HUES6 (cell line): ENCODE data around the gene RMDN2.

Experiments used
- H3K27ac ChIP-seq: 2 replicates; pipeline ENCODE4 v1.7.0; 2013; ENCODE audit warnings: low read depth, mild to moderate bottlenecking, low read length, inconsistent platforms
- H3K27me3 ChIP-seq: 2 replicates; pipeline ENCODE4 v1.6.1; 2013; ENCODE audit warnings: low read length; ENCODE audit not compliant: control insufficient read depth, insufficient read depth
- H3K36me3 ChIP-seq: 2 replicates; pipeline ENCODE4 v1.6.1; 2013; ENCODE audit warnings: low read length; ENCODE audit not compliant: control insufficient read depth, insufficient read depth
- H3K4me1 ChIP-seq: 2 replicates; pipeline ENCODE4 v1.6.1; 2013; ENCODE audit warnings: low read length; ENCODE audit not compliant: control insufficient read depth, insufficient read depth
- H3K4me3 ChIP-seq: 2 replicates; pipeline ENCODE4 v1.5.1; 2013; ENCODE audit warnings: low read depth, low read length
- H3K9ac ChIP-seq: one replicate; pipeline ENCODE4 v1.6.1; 2013; ENCODE audit warnings: mild to moderate bottlenecking, low read length
- H3K9me3 ChIP-seq: 2 replicates; pipeline ENCODE4 v1.6.1; 2013; ENCODE audit warnings: low read depth, low read length; ENCODE audit not compliant: control insufficient read depth, insufficient read depth

Gene RMDN2

GRCh38 chr2:38039121-38039910 lies 114.2 kb downstream of the RMDN2 start:
- Histone ChIP-seq H3K9me3 (no peaks in the 10 kb centered on the region; the same call in 1 of the 2 replicates), H3K36me3 (no peaks in the 10 kb centered on the region), H3K27ac (no peak overlapping the region), H3K27me3 (peaks cover 17% of the 10 kb centered on the region; the same call in 1 of the 2 replicates), H3K4me3 (no peak overlapping the region), H3K4me1 (peaks cover 7% of the 10 kb centered on the region), H3K9ac (no peak overlapping the region)

- Histone ChIP-seq H3K9me3 (no peaks in the 10 kb centered on the region; the same call in 1 of the 2 replicates), H3K27me3 (no peaks in the 10 kb centered on the region), H3K36me3 (no peaks in the 10 kb centered on the region), H3K4me1 (peaks cover 18% of the 10 kb centered on the region), H3K9ac (no peak overlapping the region), H3K4me3 (no peak overlapping the region), H3K27ac (no peak overlapping the region)
These were observed 120.7 kb downstream of the RMDN2 start for GRCh38 chr2:38045811-38046210.

- Histone ChIP-seq H3K27me3 (no peaks in the 10 kb centered on the region), H3K9ac (no peak overlapping the region), H3K4me1 (no peaks in the 10 kb centered on the region), H3K36me3 (no peaks in the 10 kb centered on the region), H3K4me3 (no peak overlapping the region), H3K9me3 (no peaks in the 10 kb centered on the region), H3K27ac (no peak overlapping the region)
These were observed 131.1 kb downstream of the RMDN2 start for GRCh38 chr2:38056216-38056615.

GRCh38 chr2:38057651-38058410 lies 132.7 kb downstream of the RMDN2 start:
- Histone ChIP-seq H3K9me3 (no peaks in the 10 kb centered on the region), H3K27me3 (no peaks in the 10 kb centered on the region), H3K4me1 (no peaks in the 10 kb centered on the region), H3K36me3 (no peaks in the 10 kb centered on the region), H3K27ac (no peak overlapping the region), H3K9ac (no peak overlapping the region), H3K4me3 (no peak overlapping the region)

DNA sequence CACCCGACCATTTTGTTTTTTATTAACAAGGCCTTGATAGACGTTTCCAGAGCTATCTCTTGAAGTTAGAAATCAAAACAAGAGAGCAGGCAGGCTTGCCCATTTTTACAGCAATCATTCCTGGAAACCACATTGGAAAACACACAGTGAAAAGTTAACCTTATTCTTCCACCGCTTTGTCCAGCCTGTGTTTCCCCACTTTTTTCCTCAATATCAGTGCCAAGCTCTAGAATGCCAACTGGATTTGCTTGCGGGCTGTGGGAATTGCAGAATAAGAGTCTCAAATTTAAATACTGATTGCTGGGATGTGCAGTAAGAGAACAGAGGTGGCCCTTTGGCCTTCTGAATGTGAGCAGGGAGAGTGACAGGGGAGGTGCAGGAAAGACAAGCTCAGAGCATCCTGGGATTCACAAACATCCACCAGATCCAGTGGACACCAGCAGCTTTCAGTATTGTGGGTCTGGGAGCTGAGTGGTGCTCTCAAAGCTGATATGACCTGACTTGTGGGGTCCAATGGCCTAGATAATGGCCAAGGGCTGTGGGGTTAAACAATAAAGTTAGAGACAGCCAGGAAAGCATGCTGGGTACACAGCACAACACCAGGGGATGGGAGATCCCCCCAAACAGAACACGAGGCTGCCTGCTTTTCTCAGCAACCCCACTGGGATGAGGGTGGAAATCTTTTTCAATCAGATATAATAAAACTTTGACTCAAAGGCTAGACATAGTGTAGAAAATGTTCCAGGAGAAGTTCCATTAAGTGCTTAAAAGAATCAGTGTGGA lies 135.3 kb downstream of the RMDN2 start:
- Histone ChIP-seq H3K4me1 (no peaks in the 10 kb centered on the region), H3K27ac (no peak overlapping the region), H3K4me3 (no peak overlapping the region), H3K9ac (no peak overlapping the region), H3K27me3 (no peaks in the 10 kb centered on the region), H3K36me3 (no peaks in the 10 kb centered on the region), H3K9me3 (no peaks in the 10 kb centered on the region)

DNA sequence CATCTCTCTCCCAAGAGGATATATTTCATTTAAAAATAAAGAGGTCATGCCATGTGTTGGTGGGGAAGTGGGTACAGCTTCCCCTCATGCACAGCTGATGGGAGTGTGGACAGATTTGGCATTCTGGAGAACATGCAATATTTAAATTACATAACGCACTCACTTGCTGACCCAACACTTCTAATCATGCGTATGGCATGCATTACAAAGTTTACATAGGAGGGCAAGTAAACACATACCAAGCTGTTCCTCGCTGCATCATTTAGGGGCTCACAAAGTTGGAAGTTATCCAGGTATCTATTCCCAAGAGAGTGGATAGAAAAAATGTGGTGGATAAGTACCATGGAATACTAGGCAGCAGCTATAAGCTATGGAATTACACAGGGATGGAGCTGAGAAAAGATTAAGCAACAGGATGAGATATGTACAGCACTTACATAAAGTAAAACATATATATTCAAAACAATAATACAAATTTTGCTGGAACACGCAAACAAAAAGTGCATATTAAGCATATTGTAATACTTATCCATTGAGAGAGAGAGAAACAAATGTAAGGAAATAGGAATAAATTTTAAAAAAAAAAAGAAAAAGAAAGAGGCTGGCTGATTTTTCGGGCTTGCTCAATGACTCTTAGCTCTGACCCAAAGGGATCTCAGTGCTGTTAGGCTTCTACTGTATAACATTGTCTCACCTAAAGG lies 139.9 kb downstream of the RMDN2 start:
- no peak overlapping the region for H3K4me3 ChIP-seq
- H3K27ac ChIP-seq = no peak overlapping the region

GRCh38 chr2:38065502-38066135 lies 140.5 kb downstream of the RMDN2 start:
- H3K27ac ChIP-seq = no peak overlapping the region
- H3K36me3 ChIP-seq = no peaks in the 10 kb centered on the region
- no peaks in the 10 kb centered on the region for H3K27me3 ChIP-seq
- H3K4me1 ChIP-seq = no peaks in the 10 kb centered on the region
- no peak overlapping the region for H3K9ac ChIP-seq
- no peak overlapping the region for H3K4me3 ChIP-seq
- no peaks in the 10 kb centered on the region for H3K9me3 ChIP-seq

More for the DNA sequence above, 139.9 kb downstream of the RMDN2 start:
- no peak overlapping the region for H3K9ac ChIP-seq
- H3K27me3 ChIP-seq = no peaks in the 10 kb centered on the region
- no peaks in the 10 kb centered on the region for H3K9me3 ChIP-seq
- H3K36me3 ChIP-seq = no peaks in the 10 kb centered on the region
- no peaks in the 10 kb centered on the region for H3K4me1 ChIP-seq

DNA sequence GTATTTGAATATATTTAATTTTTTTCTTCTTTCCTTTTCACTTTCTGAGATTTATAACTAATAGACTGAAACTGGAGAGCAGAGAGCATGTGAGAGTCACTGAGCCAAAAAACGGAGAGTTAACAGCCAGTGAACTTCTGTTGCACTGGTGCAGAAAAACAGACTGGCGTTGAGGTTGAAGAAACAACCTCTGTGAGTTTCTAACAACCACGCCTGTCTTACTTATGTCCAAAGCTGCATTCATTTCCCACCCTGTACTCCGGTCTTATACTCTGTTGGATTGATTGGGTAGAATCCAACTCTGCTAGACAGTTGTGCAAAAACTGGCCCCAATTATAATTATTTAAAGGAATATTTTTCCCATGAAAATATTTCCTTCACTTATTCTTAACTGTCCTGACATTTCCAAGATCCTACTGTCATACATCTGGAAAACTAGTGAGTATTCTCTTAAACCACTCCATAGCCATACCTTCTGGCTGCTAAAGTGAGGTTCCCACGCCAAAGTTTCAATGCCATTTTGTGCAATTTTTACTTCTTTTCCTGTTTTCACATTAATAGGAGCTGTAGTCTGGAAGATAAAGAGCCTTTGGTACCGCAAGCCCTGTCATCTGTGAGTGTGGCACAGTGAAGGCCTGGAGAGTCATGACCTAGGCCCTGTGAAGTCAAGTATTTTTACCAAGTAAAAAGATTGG lies 141.5 kb downstream of the RMDN2 start:
- no peak overlapping the region for H3K4me3 ChIP-seq
- no peak overlapping the region for H3K27ac ChIP-seq
- H3K27me3 ChIP-seq = no peaks in the 10 kb centered on the region
- H3K9ac ChIP-seq = no peak overlapping the region
- H3K9me3 ChIP-seq = no peaks in the 10 kb centered on the region
- no peaks in the 10 kb centered on the region for H3K4me1 ChIP-seq
- H3K36me3 ChIP-seq = no peaks in the 10 kb centered on the region; the same call in 1 of the 2 replicates
